ENCODE measurements around the gene LIMS2. TPM values are rescaled to one million over a fixed set of nuclear protein-coding genes. Genes with fewer than 3 reads are reported as not detected.

Gene LIMS2
- total and polyA plus RNA-seq, 2 experiments from 2014 or later, result 1.6 to 3.5 TPM

DNA sequence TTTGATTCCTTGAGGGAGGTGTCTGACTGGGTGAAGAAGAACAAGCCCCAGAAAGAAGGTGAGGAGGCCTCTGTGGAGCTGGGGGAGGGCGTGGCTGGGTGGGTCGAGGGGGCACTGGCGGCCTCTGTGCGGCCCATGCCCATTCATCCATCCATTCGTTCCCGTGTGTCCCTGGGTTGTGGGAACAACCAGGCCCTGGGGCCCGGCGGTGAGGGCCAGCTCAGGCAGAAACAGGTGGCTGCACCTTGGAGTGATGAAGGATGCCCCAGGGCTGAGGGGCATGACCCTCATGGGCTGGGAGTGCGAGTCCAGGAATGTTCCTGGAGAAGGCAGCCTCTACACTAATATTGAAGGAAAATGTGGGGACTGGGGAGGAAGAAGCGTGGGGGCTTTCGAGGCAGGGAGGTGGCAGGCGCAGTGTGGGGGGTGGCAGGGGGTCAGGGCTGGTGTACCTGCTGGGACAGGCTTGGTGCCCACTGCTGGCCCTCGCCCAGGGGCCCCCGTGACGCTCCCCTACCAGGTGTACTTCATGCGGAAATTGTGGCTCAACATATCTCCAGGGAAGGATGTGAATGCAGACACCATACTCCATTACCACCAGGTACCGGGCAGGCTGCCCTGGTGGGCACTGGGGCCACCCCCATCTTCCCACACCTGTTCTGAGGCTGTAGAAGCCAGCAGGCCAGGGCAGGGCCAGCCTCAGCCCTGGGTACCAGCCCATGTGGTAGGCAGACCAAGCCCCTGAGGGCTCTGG lies 40.5 kb downstream of the LIMS2 start (continued):
- TF ChIP-seq, protein P1, sequence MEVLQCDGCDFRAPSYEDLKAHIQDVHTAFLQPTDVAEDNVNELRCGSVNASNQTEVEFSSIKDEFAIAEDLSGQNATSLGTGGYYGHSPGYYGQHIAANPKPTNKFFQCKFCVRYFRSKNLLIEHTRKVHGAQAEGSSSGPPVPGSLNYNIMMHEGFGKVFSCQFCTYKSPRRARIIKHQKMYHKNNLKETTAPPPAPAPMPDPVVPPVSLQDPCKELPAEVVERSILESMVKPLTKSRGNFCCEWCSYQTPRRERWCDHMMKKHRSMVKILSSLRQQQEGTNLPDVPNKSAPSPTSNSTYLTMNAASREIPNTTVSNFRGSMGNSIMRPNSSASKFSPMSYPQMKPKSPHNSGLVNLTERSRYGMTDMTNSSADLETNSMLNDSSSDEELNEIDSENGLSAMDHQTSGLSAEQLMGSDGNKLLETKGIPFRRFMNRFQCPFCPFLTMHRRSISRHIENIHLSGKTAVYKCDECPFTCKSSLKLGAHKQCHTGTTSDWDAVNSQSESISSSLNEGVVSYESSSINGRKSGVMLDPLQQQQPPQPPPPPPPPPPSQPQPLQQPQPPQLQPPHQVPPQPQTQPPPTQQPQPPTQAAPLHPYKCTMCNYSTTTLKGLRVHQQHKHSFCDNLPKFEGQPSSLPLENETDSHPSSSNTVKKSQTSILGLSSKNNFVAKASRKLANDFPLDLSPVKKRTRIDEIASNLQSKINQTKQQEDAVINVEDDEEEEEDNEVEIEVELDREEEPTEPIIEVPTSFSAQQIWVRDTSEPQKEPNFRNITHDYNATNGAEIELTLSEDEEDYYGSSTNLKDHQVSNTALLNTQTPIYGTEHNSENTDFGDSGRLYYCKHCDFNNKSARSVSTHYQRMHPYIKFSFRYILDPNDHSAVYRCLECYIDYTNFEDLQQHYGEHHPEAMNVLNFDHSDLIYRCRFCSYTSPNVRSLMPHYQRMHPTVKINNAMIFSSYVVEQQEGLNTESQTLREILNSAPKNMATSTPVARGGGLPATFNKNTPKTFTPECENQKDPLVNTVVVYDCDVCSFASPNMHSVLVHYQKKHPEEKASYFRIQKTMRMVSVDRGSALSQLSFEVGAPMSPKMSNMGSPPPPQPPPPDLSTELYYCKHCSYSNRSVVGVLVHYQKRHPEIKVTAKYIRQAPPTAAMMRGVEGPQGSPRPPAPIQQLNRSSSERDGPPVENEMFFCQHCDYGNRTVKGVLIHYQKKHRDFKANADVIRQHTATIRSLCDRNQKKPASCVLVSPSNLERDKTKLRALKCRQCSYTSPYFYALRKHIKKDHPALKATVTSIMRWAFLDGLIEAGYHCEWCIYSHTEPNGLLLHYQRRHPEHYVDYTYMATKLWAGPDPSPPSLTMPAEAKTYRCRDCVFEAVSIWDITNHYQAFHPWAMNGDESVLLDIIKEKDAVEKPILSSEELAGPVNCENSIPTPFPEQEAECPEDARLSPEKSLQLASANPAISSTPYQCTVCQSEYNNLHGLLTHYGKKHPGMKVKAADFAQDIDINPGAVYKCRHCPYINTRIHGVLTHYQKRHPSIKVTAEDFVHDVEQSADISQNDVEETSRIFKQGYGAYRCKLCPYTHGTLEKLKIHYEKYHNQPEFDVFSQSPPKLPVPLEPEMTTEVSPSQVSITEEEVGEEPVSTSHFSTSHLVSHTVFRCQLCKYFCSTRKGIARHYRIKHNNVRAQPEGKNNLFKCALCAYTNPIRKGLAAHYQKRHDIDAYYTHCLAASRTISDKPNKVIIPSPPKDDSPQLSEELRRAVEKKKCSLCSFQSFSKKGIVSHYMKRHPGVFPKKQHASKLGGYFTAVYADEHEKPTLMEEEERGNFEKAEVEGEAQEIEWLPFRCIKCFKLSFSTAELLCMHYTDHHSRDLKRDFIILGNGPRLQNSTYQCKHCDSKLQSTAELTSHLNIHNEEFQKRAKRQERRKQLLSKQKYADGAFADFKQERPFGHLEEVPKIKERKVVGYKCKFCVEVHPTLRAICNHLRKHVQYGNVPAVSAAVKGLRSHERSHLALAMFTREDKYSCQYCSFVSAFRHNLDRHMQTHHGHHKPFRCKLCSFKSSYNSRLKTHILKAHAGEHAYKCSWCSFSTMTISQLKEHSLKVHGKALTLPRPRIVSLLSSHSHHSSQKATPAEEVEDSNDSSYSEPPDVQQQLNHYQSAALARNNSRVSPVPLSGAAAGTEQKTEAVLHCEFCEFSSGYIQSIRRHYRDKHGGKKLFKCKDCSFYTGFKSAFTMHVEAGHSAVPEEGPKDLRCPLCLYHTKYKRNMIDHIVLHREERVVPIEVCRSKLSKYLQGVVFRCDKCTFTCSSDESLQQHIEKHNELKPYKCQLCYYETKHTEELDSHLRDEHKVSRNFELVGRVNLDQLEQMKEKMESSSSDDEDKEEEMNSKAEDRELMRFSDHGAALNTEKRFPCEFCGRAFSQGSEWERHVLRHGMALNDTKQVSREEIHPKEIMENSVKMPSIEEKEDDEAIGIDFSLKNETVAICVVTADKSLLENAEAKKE (CRISPR knock-in tag; IDR thresholded peaks at IDR 0.05), result no peak
- TF ChIP-seq NANOG (IDR thresholded peaks at IDR 0.05; ENCODE audit: borderline replicate concordance) (no peak), JUNB (IDR thresholded peaks at IDR 0.05; ENCODE audit: unreplicated experiment) (no peak), ZNF331 (CRISPR knock-in tag; IDR thresholded peaks at IDR 0.05; ENCODE audit: low read depth) (no peak), EZH2 (IDR thresholded peaks at IDR 0.05; ENCODE audit: low read depth, unreplicated experiment) (no peak)
- TF ChIP-seq, protein P2, sequence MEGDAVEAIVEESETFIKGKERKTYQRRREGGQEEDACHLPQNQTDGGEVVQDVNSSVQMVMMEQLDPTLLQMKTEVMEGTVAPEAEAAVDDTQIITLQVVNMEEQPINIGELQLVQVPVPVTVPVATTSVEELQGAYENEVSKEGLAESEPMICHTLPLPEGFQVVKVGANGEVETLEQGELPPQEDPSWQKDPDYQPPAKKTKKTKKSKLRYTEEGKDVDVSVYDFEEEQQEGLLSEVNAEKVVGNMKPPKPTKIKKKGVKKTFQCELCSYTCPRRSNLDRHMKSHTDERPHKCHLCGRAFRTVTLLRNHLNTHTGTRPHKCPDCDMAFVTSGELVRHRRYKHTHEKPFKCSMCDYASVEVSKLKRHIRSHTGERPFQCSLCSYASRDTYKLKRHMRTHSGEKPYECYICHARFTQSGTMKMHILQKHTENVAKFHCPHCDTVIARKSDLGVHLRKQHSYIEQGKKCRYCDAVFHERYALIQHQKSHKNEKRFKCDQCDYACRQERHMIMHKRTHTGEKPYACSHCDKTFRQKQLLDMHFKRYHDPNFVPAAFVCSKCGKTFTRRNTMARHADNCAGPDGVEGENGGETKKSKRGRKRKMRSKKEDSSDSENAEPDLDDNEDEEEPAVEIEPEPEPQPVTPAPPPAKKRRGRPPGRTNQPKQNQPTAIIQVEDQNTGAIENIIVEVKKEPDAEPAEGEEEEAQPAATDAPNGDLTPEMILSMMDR (conservative IDR thresholded peaks at IDR 0.05; ENCODE audit: low read depth in 2 of 2), result no peak
